ENCODE measurements around the gene OLA1.
A peak's percentile ranks its signal among the peaks of the same experiment; 100 is the strongest.

The OLA1 gene

DNA sequence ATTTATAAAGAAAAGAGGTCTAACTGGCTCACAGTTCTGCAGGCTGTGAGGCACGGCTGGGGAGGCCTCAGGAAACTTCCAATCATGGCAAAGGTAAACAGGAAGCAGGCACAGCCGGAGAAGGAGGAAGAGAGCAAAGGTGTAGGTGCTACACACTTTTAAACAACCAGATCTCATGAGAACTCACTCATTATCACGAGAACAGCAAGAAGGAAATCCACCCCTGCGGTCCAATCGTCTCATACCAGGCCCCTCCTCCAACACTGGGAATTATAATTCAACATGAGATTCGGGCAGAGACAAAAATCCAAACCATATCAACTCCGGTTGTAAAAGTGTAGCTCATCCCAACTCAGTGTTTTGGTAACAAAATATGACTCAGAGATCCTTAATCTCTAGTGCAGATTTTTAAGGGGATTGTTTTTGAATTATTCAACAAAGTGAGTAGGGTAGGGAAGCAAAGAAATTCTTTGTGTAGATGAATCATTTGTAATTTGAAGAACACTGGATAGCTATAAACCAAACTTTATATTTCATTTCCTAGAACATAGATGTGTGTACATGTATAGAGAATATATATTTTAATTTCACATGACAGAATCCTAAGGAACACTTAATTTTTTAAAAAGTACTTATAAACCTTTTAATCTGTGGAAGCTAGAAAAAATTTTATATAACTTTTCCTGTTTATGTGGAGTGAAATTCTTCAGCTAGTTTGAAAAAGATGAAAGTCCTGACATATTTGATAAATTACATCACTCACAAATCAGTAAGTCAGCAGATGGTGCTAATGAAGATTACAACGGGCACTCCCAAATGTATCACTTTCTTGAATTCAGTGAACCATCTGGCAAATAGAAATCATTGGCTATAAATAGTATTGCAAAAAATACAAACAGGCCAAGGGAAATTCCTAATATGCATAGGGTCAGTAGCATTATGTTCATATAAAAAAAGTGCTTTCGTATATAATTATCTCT lies 130.1 kb downstream of the OLA1 start:
- Histone ChIP-seq H3K36me3 (ENCODE audit: control insufficient read depth in 1 of 2, insufficient read depth in 2 of 2, low read length in 2 of 2) (no peaks in the 10 kb centered on the region), H4K91ac (ENCODE audit: low read depth, low read length) (no peak overlapping the region), H3K18ac (ENCODE audit: low read length) (no peak overlapping the region), H2AK5ac (ENCODE audit: low read length) (no peak overlapping the region), H2AFZ (ENCODE audit: insufficient read depth, low read length, poor library complexity) (no peak overlapping the region), H3K27ac (ENCODE audit: low read depth, low read length) (no peak overlapping the region), H3K79me2 (ENCODE audit: control insufficient read depth, insufficient read depth, low read length, poor library complexity) (no peaks in the 10 kb centered on the region), H3K4me2 (ENCODE audit: low read length) (no peak overlapping the region), H3K79me1 (ENCODE audit: low read length) (no peaks in the 10 kb centered on the region), H4K12ac (ENCODE audit: low read depth, low read length) (no peak overlapping the region), H3K4me1 (ENCODE audit: control insufficient read depth in 1 of 2, insufficient read depth in 2 of 2, low read length in 2 of 2) (peaks cover 2 to 3% of the 10 kb centered on the region in 2 experiments), H3K23ac (ENCODE audit: low read length) (no peak overlapping the region), H3K4ac (ENCODE audit: low read depth, low read length) (no peak overlapping the region), H2BK5ac (ENCODE audit: low read depth, low read length, poor library complexity) (no peak overlapping the region), H3K27me3 (ENCODE audit: insufficient read depth, low read length) (no peaks in the 10 kb centered on the region), H3K9me3 (ENCODE audit: insufficient read depth, low read depth, low read length) (no peaks in the 10 kb centered on the region), H4K8ac (ENCODE audit: low read depth, low read length) (no peak overlapping the region), H3K9ac (ENCODE audit: low read length) (no peak overlapping the region), H2BK12ac (ENCODE audit: low read length) (no peak overlapping the region), H2BK120ac (ENCODE audit: insufficient read depth, low read length, poor library complexity) (no peak overlapping the region), H3K14ac (ENCODE audit: low read length) (no peak overlapping the region), H3K4me3 (ENCODE audit: low read depth, low read length) (no peak overlapping the region)
- no CpG with 5 or more reads among the region's 9 CpGs for WGBS (ENCODE audit: extremely low coverage, insufficient coverage, insufficient read length)
- DNase-seq = peak; percentile 13 to 64

DNA sequence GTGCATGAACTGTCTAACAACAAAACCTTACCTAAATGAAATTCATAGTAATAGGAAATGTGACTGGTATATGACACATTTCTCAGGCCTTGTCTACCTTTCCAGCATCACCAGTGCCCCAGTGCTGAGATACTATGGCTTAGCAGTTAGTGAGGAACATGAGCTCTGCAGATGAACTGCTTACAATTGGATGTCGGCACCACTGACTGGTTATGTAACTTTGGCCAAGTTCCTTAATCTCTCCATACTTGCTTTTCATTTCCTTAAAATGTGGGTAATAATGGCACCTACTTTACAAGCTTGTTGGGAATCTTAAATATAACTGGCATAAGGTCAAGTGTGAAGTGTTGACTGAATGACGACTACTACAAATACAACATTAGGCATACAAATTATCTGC lies 136.3 kb downstream of the OLA1 start:
- Histone ChIP-seq H3K4ac (ENCODE audit: low read depth, low read length) (no peak overlapping the region), H2BK5ac (ENCODE audit: low read depth, low read length, poor library complexity) (no peak overlapping the region), H3K9ac (ENCODE audit: low read length) (no peak overlapping the region), H3K79me2 (ENCODE audit: control insufficient read depth, insufficient read depth, low read length, poor library complexity) (no peaks in the 10 kb centered on the region), H3K36me3 (ENCODE audit: control insufficient read depth in 1 of 2, insufficient read depth in 2 of 2, low read length in 2 of 2) (no peaks in the 10 kb centered on the region), H2AFZ (ENCODE audit: insufficient read depth, low read length, poor library complexity) (no peak overlapping the region), H3K27me3 (ENCODE audit: insufficient read depth, low read length) (no peaks in the 10 kb centered on the region), H4K8ac (ENCODE audit: low read depth, low read length) (no peak overlapping the region), H4K91ac (ENCODE audit: low read depth, low read length) (no peak overlapping the region), H3K4me3 (ENCODE audit: low read depth, low read length) (no peak overlapping the region), H3K4me2 (ENCODE audit: low read length) (no peak overlapping the region), H3K27ac (ENCODE audit: low read depth, low read length) (no peak overlapping the region), H2BK12ac (ENCODE audit: low read length) (no peak overlapping the region), H3K23ac (ENCODE audit: low read length) (no peak overlapping the region), H3K9me3 (ENCODE audit: insufficient read depth, low read depth, low read length) (no peaks in the 10 kb centered on the region), H4K12ac (ENCODE audit: low read depth, low read length) (no peak overlapping the region), H3K79me1 (ENCODE audit: low read length) (no peaks in the 10 kb centered on the region), H3K14ac (ENCODE audit: low read length) (no peak overlapping the region), H3K18ac (ENCODE audit: low read length) (no peak overlapping the region), H3K4me1 (ENCODE audit: control insufficient read depth in 1 of 2, insufficient read depth in 2 of 2, low read length in 2 of 2) (no peaks in the 10 kb centered on the region), H2BK120ac (ENCODE audit: insufficient read depth, low read length, poor library complexity) (no peak overlapping the region), H2AK5ac (ENCODE audit: low read length) (no peak overlapping the region)
- WGBS (ENCODE audit: extremely low coverage, insufficient coverage, insufficient read length) = no CpG with 5 or more reads among the region's 2 CpGs
- no peak for DNase-seq

DNA sequence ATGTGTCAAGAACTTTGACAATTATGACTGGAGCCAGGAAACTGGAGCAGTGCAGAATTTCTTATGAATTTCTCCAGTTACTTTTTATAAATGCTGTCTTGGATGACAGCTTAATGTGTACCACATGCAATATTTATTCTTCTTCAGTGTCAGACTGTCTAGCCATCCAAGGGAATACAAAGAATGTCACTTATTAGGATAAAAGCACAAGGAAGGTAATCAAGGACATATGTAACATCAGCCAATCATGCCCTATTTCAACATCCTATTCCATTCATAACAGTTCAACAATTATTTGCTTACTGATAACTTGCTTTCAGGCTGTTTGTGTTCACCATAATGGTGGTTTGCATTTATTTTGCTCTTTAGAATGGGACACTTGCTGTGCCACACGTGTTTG lies 139.8 kb downstream of the OLA1 start:
- Histone ChIP-seq H3K27ac (ENCODE audit: low read depth, low read length) (no peak overlapping the region), H2AFZ (ENCODE audit: insufficient read depth, low read length, poor library complexity) (no peak overlapping the region), H3K27me3 (ENCODE audit: insufficient read depth, low read length) (no peaks in the 10 kb centered on the region), H3K9ac (ENCODE audit: low read length) (no peak overlapping the region), H3K4ac (ENCODE audit: low read depth, low read length) (no peak overlapping the region), H3K23ac (ENCODE audit: low read length) (no peak overlapping the region), H3K18ac (ENCODE audit: low read length) (no peak overlapping the region), H2BK120ac (ENCODE audit: insufficient read depth, low read length, poor library complexity) (no peak overlapping the region), H4K8ac (ENCODE audit: low read depth, low read length) (no peak overlapping the region), H2BK12ac (ENCODE audit: low read length) (no peak overlapping the region), H2BK5ac (ENCODE audit: low read depth, low read length, poor library complexity) (no peak overlapping the region), H4K12ac (ENCODE audit: low read depth, low read length) (no peak overlapping the region), H3K79me1 (ENCODE audit: low read length) (no peaks in the 10 kb centered on the region), H3K14ac (ENCODE audit: low read length) (no peak overlapping the region), H4K91ac (ENCODE audit: low read depth, low read length) (no peak overlapping the region), H3K36me3 (ENCODE audit: control insufficient read depth in 1 of 2, insufficient read depth in 2 of 2, low read length in 2 of 2) (no peaks in the 10 kb centered on the region), H3K4me3 (ENCODE audit: low read depth, low read length) (no peak overlapping the region), H3K9me3 (ENCODE audit: insufficient read depth, low read depth, low read length) (no peaks in the 10 kb centered on the region), H3K4me2 (ENCODE audit: low read length) (no peak overlapping the region), H3K79me2 (ENCODE audit: control insufficient read depth, insufficient read depth, low read length, poor library complexity) (no peaks in the 10 kb centered on the region), H2AK5ac (ENCODE audit: low read length) (no peak overlapping the region), H3K4me1 (ENCODE audit: control insufficient read depth in 1 of 2, insufficient read depth in 2 of 2, low read length in 2 of 2) (no peaks in the 10 kb centered on the region)
- WGBS (ENCODE audit: extremely low coverage, insufficient coverage, insufficient read length) = no CpG with 5 or more reads among the region's 1 CpG
- DNase-seq = no peak

- H3K18ac ChIP-seq (ENCODE audit: low read length) = no peak overlapping the region
- H3K79me1 ChIP-seq (ENCODE audit: low read length) = no peaks in the 10 kb centered on the region
- no peak overlapping the region for H4K91ac ChIP-seq (ENCODE audit: low read depth, low read length)
- DNase-seq = no peak
- no peak overlapping the region for H4K12ac ChIP-seq (ENCODE audit: low read depth, low read length)
- no peak overlapping the region for H2BK12ac ChIP-seq (ENCODE audit: low read length)
- H3K9ac ChIP-seq (ENCODE audit: low read length) = no peak overlapping the region
- no peak overlapping the region for H2BK120ac ChIP-seq (ENCODE audit: insufficient read depth, low read length, poor library complexity)
- H2AK5ac ChIP-seq (ENCODE audit: low read length) = no peak overlapping the region
- no peaks in the 10 kb centered on the region for H3K36me3 ChIP-seq (ENCODE audit: control insufficient read depth in 1 of 2, insufficient read depth in 2 of 2, low read length in 2 of 2)
- no peak overlapping the region for H3K4me3 ChIP-seq (ENCODE audit: low read depth, low read length)
- no peaks in the 10 kb centered on the region for H3K27me3 ChIP-seq (ENCODE audit: insufficient read depth, low read length)
- no peak overlapping the region for H3K23ac ChIP-seq (ENCODE audit: low read length)
- H3K9me3 ChIP-seq (ENCODE audit: insufficient read depth, low read depth, low read length) = no peaks in the 10 kb centered on the region
- no peak overlapping the region for H4K8ac ChIP-seq (ENCODE audit: low read depth, low read length)
- no peak overlapping the region for H2AFZ ChIP-seq (ENCODE audit: insufficient read depth, low read length, poor library complexity)
- H3K4me1 ChIP-seq (ENCODE audit: control insufficient read depth in 1 of 2, insufficient read depth in 2 of 2, low read length in 2 of 2) = no peaks in the 10 kb centered on the region
- H3K79me2 ChIP-seq (ENCODE audit: control insufficient read depth, insufficient read depth, low read length, poor library complexity) = no peaks in the 10 kb centered on the region
- H3K27ac ChIP-seq (ENCODE audit: low read depth, low read length) = no peak overlapping the region
- no peak overlapping the region for H3K14ac ChIP-seq (ENCODE audit: low read length)
- no peak overlapping the region for H2BK5ac ChIP-seq (ENCODE audit: low read depth, low read length, poor library complexity)
- no peak overlapping the region for H3K4ac ChIP-seq (ENCODE audit: low read depth, low read length)
- H3K4me2 ChIP-seq (ENCODE audit: low read length) = no peak overlapping the region
These were observed 141.6 kb downstream of the OLA1 start for GRCh38 chr2:174106736-174107135.
